NCI-H187 treated with DMSO at 0.1 percent for 48 hours (cell line): Measurements from ENCODE around the gene CCDC17.

Experiments used
- DNase-seq: peaks from one replicate; lab custom pipeline; 2025; lab: John Stamatoyannopoulos, UW

Gene CCDC17

GRCh38 chr1:45623972-45624371 is at the start of gene CCDC17:
TSS of gene CCDC17 (minus strand) at chr1:45624054. CDS start at chr1:45623909, 145 bp downstream.
- no peak for DNase-seq

- no peak for DNase-seq
Measured at GRCh38 chr1:45669859-45670655, 46.2 kb upstream of the CCDC17 start.

GRCh38 chr1:45669379-45669778 is 45.5 kb upstream of the CCDC17 start:
- no peak for DNase-seq

- no peak for DNase-seq
Measured at GRCh38 chr1:45668526-45668925, 44.7 kb upstream of the CCDC17 start.

GRCh38 chr1:45667321-45668111 is 43.7 kb upstream of the CCDC17 start:
- DNase-seq: no peak

GRCh38 chr1:45666836-45667235 is 43.0 kb upstream of the CCDC17 start:
- DNase-seq: no peak

GRCh38 chr1:45660336-45660735 is 36.5 kb upstream of the CCDC17 start:
- DNase-seq: no peak

- DNase-seq: no peak
Measured at GRCh38 chr1:45659222-45659621, 35.4 kb upstream of the CCDC17 start.

GRCh38 chr1:45658171-45658570 is 34.3 kb upstream of the CCDC17 start:
- DNase-seq: no peak

- no peak for DNase-seq
Measured at GRCh38 chr1:45656573-45657226, 32.8 kb upstream of the CCDC17 start.

GRCh38 chr1:45654540-45655280 is 30.9 kb upstream of the CCDC17 start:
- no peak for DNase-seq

- DNase-seq: no peak
Measured at GRCh38 chr1:45647248-45648021, 23.6 kb upstream of the CCDC17 start.

GRCh38 chr1:45644661-45645060 is 20.8 kb upstream of the CCDC17 start:
- no peak for DNase-seq

- no peak for DNase-seq
Measured at GRCh38 chr1:45643978-45644377, 20.1 kb upstream of the CCDC17 start.

GRCh38 chr1:45643321-45643720 is 19.5 kb upstream of the CCDC17 start:
- DNase-seq: no peak

- DNase-seq: no peak
Measured at GRCh38 chr1:45640293-45640692, 16.4 kb upstream of the CCDC17 start.

GRCh38 chr1:45635211-45635610 is 11.4 kb upstream of the CCDC17 start:
- DNase-seq: no peak

- DNase-seq: no peak
Measured at GRCh38 chr1:45630429-45630828, 6.6 kb upstream of the CCDC17 start.

- no peak for DNase-seq
Measured at GRCh38 chr1:45629035-45629434, 5.2 kb upstream of the CCDC17 start.

GRCh38 chr1:45622524-45623394 is 1.1 kb downstream of the CCDC17 start:
- no peak for DNase-seq
